Prostate gland (tissue), 2 donors: ENCODE results near the gene AKAP8. TPM values are rescaled to one million over a fixed set of nuclear protein-coding genes. Genes with fewer than 3 reads are reported as not detected.

ENCODE experiments used
- DNase-seq: peaks from one replicate; pipeline ENCODE4 v3.0.0-alpha.2; 2019; ENCODE audit warnings: low spot score
- H3K27ac ChIP-seq, 2 donors: fragments of 200-600 bp; sonication (generic); 2 replicates each; pipeline ENCODE4 v1.5.1; 2017 to 2019
- H3K27me3 ChIP-seq: fragments of 200-600 bp; sonication (generic); replicated peaks from 2 replicates; pipeline ENCODE4 v1.5.1; 2019; ENCODE audit not compliant: insufficient read depth
- H3K36me3 ChIP-seq, 2 donors: fragments of 200-600 bp; sonication (generic); 1 replicate in 1 of 2; 2 replicates in 1 of 2; pipeline versions ENCODE4 v1.5.1 to v1.8.1; 2017 to 2019
- H3K4me1 ChIP-seq: fragments of 200-600 bp; sonication (generic); replicated peaks from 2 replicates; pipeline ENCODE4 v1.5.1; 2019
- H3K4me3 ChIP-seq, 2 donors: fragments of 200-600 bp; sonication (generic); 2 replicates each; pipeline ENCODE4 v1.5.1; 2017 to 2019
- H3K9me3 ChIP-seq: fragments of 200-600 bp; sonication (generic); 2 replicates; pipeline ENCODE4 v1.5.1; 2017
- POLR2A ChIP-seq: fragments of 450-650 bp; IDR thresholded peaks from one replicate; pipeline ENCODE4 v1.6.1; 2016; ENCODE audit warnings: antibody characterized with exemption, mild to moderate bottlenecking
- POLR2AphosphoS5 ChIP-seq: sonication (generic); formaldehyde crosslinking; IDR thresholded peaks from one replicate; pipeline ENCODE4 v1.6.1; 2017; ENCODE audit warnings: antibody characterized with exemption
- WGBS: methylation state at CpG from one replicate; pipeline ENCODE4 v1.1.5; 2018; 5-methylcytosine and 5-hydroxymethylcytosine counted together
- intact Hi-C: fragments of 100-400 bp; cut with DNase I; formaldehyde crosslinking; loops from one replicate; pipeline ENCODE4 v1.14.2; 2022
- total RNA-seq, 2 donors: library from RNA; depleted of rRNA; stranded (reverse); fragments of >200 nt; gene quantifications; one replicate each; pipeline ENCODE4 v1.1.0, GENCODE V29; 2016
- TF ChIP-seq, protein P1 (sequence below), 4 experiments: fragments of 200-600 bp in 2 of 4; fragments of 450-650 bp in 2 of 4; sonication (generic) in 2 of 4; IDR thresholded peaks; 1 replicate in 3 of 4; 2 replicates in 1 of 4; pipeline ENCODE4 v1.5.1; 2016 to 2019; ENCODE audit warnings: antibody characterized with exemption in 4 of 4, mild to moderate bottlenecking in 2 of 4, moderate library complexity in 2 of 4

Gene AKAP8
- total RNA-seq, 2 donors from 2014 or later, result 30.3 to 34.2 TPM

DNA sequence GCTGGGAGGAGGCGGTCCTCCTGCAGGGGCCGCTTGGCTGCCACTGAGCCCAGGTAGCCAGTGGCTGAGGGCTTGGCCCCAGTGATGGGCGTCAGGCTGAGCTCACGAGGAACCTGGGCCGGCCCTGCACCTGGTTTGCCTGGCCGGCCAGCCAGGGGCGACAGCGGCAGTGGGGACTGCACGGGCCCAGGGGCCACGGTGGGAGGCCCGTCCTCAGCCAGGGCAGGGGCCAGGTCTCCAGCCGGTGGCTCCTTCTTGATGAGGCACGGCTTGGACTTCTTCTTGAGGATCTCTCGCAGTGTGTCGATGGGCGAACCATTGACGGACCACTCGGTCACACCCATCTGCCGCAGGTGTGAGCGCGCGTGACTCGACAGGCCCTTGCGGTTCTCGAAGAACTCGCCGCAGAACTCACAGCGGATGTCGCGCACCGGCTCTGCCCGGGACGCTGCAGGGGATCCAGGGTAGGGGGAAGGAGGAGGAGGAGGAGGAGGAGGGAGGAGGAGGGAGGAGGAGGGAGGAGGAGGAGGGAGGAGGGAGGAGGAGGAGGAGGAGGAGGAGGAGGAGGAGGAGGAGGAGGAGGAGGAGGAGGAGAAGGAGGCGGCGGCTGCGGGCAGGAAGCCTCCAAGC, 45.8 kb upstream of the AKAP8 start:
- H3K4me3 ChIP-seq, result no peak overlapping the region
- 93% methylated on average over 36 of the region's 36 CpGs for WGBS
- intact Hi-C loops, result no loop called here
- H3K9me3 ChIP-seq, result no peaks in the 10 kb centered on the region
- peaks cover 18% of the 10 kb centered on the region for H3K4me1 ChIP-seq
- no peaks in the 10 kb centered on the region for H3K27me3 ChIP-seq
- no peak overlapping the region for H3K27ac ChIP-seq
- H3K36me3 ChIP-seq, result peaks cover 6 to 23% of the 10 kb centered on the region in 2 donors
- no peak for TF ChIP-seq POLR2A
- no peak for TF ChIP-seq POLR2AphosphoS5
- TF ChIP-seq, protein P1, sequence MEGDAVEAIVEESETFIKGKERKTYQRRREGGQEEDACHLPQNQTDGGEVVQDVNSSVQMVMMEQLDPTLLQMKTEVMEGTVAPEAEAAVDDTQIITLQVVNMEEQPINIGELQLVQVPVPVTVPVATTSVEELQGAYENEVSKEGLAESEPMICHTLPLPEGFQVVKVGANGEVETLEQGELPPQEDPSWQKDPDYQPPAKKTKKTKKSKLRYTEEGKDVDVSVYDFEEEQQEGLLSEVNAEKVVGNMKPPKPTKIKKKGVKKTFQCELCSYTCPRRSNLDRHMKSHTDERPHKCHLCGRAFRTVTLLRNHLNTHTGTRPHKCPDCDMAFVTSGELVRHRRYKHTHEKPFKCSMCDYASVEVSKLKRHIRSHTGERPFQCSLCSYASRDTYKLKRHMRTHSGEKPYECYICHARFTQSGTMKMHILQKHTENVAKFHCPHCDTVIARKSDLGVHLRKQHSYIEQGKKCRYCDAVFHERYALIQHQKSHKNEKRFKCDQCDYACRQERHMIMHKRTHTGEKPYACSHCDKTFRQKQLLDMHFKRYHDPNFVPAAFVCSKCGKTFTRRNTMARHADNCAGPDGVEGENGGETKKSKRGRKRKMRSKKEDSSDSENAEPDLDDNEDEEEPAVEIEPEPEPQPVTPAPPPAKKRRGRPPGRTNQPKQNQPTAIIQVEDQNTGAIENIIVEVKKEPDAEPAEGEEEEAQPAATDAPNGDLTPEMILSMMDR (IDR thresholded peaks at IDR 0.05), result no peak
- DNase-seq, result no peak

DNA sequence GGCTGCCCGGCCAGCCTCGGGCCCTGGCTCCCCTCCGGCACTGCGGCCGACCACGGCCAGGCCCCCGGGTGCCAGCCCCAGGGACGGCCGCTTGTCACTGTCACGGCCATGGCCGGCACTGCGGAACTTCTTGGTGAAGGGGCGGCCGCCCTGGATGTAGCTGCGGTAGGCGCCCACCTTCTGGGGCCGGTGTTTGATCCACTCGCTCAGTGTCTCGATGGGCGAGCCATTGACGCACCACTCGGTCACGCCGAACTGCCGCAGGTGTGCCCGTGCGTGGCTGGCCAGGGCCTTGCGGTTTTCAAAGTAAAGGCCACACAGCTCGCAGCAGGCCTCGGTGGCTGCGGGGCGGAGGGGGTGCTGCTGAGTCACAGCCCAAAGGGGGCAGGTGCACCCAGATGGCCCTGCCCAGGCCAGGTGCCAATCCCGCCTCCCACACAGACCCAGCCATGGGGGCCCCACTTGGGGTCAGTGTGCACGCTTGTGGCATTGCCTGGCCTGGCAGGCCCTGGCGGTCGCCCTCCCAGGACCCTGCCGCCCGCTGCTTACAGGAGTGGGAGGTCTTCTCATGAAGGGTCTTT, 45.2 kb upstream of the AKAP8 start:
- no peak for DNase-seq
- 98% methylated on average over 26 of the region's 38 CpGs for WGBS
- Histone ChIP-seq H3K27me3 (no peaks in the 10 kb centered on the region), H3K9me3 (no peaks in the 10 kb centered on the region), H3K4me3 (no peak overlapping the region), H3K4me1 (peaks cover 18% of the 10 kb centered on the region), H3K36me3 (peaks cover 6 to 23% of the 10 kb centered on the region in 2 donors), H3K27ac (no peak overlapping the region)
- intact Hi-C loops, result no loop called here
- no peak for TF ChIP-seq POLR2AphosphoS5
- TF ChIP-seq POLR2A, result no peak
- TF ChIP-seq, protein P1 (IDR thresholded peaks at IDR 0.05), result no peak

DNA sequence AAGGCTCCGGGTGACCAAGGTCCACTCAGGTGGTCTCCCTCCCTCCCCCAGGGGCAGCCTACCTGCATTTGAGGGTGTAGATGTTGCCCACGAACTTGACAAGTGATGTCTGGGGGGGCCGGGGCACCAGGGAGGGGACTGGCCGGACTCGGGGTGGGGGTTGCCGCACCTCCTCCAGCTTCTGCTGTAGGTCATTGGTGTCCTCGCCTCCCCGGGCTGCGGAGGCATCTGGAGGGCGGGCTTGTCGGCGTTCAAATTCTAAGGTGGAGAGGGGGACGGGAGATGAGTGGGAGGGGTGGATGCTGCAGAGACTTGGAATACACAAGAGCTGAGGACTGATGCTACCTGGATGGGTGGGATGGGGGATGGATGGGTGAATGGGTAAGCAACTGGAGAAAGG, 44.5 kb upstream of the AKAP8 start:
- DNase-seq, result no peak
- intact Hi-C loops, result no loop called here
- Histone ChIP-seq H3K4me1 (peaks cover 18% of the 10 kb centered on the region), H3K9me3 (no peaks in the 10 kb centered on the region), H3K27me3 (no peaks in the 10 kb centered on the region), H3K36me3 (peaks cover 6 to 17% of the 10 kb centered on the region in 2 donors), H3K27ac (peak overlapping the region in 1 of 2 donors; percentile 80), H3K4me3 (no peak overlapping the region)
- WGBS, result 96% methylated on average over 13 of the region's 13 CpGs
- TF ChIP-seq, protein P1 (IDR thresholded peaks at IDR 0.05), result no peak
- TF ChIP-seq POLR2AphosphoS5 (no peak), POLR2A (no peak)

DNA sequence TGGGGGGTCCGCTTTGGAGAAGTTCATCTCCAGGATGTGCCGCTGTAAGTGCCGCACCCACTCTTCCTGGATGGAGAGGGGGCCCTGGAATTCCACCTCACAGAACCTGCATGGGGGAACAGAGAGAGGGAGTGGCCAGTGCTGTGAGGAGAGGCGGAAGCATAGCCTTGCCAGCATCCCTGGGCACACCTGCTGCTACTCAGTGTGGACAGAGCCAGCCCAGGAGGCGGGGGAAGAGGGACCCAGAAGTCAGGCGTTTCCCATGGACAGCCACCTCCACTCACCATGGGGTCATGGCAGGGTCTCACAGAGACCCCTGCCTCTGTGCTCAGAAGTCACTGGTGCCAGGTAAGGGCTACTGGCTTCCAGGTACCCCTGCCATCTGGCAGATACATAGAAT, 43.5 kb upstream of the AKAP8 start:
- Histone ChIP-seq H3K9me3 (no peaks in the 10 kb centered on the region), H3K27ac (peak overlapping the region in 1 of 2 donors; percentile 80), H3K4me1 (peaks cover 18% of the 10 kb centered on the region), H3K27me3 (no peaks in the 10 kb centered on the region), H3K36me3 (peaks cover 6 to 13% of the 10 kb centered on the region in 2 donors), H3K4me3 (no peak overlapping the region)
- TF ChIP-seq POLR2A (no peak), POLR2AphosphoS5 (no peak)
- TF ChIP-seq, protein P1 (IDR thresholded peaks at IDR 0.05), result no peak
- 99% methylated on average over 5 of the region's 6 CpGs for WGBS
- no peak for DNase-seq
- intact Hi-C loops, result no loop called here
